Measurements from ENCODE around the gene GFER. TPM values are rescaled to one million over a fixed set of nuclear protein-coding genes. Genes with fewer than 3 reads are reported as not detected.

The GFER gene
- total RNA-seq, 4 donors from 2014 or later: 5.6 to 30.4 (median 13.6) TPM

GRCh38 chr16:1992704-1993317, 8.8 kb downstream of the GFER start:
- Histone ChIP-seq H3K36me3 (peaks cover under 1 to 18% (median under 1%) of the 10 kb centered on the region in 3 donors), H3K4me3 (peak overlapping the region in 1 of 4 donors; percentile 58), H3K27ac (peak overlapping the region in 3 of 4 donors; percentile 9 to 41 (median 29)), H3K4me1 (peaks cover 31 to 73% (median 33%) of the 10 kb centered on the region in 3 donors), H3K27me3 (peaks cover 12 to 40% (median 21%) of the 10 kb centered on the region in 4 donors), H3K9me3 (peaks cover 0 to 6% (median 0%) of the 10 kb centered on the region in 3 donors)
- no peak for TF ChIP-seq POLR2A (IDR thresholded peaks at IDR 0.05)
- TF ChIP-seq, protein P1, sequence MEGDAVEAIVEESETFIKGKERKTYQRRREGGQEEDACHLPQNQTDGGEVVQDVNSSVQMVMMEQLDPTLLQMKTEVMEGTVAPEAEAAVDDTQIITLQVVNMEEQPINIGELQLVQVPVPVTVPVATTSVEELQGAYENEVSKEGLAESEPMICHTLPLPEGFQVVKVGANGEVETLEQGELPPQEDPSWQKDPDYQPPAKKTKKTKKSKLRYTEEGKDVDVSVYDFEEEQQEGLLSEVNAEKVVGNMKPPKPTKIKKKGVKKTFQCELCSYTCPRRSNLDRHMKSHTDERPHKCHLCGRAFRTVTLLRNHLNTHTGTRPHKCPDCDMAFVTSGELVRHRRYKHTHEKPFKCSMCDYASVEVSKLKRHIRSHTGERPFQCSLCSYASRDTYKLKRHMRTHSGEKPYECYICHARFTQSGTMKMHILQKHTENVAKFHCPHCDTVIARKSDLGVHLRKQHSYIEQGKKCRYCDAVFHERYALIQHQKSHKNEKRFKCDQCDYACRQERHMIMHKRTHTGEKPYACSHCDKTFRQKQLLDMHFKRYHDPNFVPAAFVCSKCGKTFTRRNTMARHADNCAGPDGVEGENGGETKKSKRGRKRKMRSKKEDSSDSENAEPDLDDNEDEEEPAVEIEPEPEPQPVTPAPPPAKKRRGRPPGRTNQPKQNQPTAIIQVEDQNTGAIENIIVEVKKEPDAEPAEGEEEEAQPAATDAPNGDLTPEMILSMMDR (IDR thresholded peaks at IDR 0.05): no peak
- intact Hi-C loops (cut with DNase I): no loop called here
- WGBS, 2 donors: 60 to 100% methylated on average over 1 to 2 of the region's 50 CpGs
- DNase-seq: no peak

GRCh38 chr16:1993731-1994131, 9.7 kb downstream of the GFER start:
- TF ChIP-seq, protein P1 (IDR thresholded peaks at IDR 0.05): no peak
- no peak for TF ChIP-seq POLR2A (IDR thresholded peaks at IDR 0.05)
- peaks cover 0 to 6% (median 0%) of the 10 kb centered on the region in 3 donors for H3K9me3 ChIP-seq
- no peak for DNase-seq
- 45 to 60% methylated on average over 2 of the region's 2 CpGs for WGBS, 2 donors
- peak overlapping the region; percentile 9 to 46 (median 28) for H3K27ac ChIP-seq
- intact Hi-C loops (cut with DNase I): no loop called here
- peaks cover 12 to 31% (median 19%) of the 10 kb centered on the region in 4 donors for H3K27me3 ChIP-seq
- H3K36me3 ChIP-seq: peaks cover 9 to 27% (median 10%) of the 10 kb centered on the region in 3 donors
- H3K4me3 ChIP-seq: no peak overlapping the region
- H3K4me1 ChIP-seq: peaks cover 33 to 78% (median 34%) of the 10 kb centered on the region in 3 donors

DNA sequence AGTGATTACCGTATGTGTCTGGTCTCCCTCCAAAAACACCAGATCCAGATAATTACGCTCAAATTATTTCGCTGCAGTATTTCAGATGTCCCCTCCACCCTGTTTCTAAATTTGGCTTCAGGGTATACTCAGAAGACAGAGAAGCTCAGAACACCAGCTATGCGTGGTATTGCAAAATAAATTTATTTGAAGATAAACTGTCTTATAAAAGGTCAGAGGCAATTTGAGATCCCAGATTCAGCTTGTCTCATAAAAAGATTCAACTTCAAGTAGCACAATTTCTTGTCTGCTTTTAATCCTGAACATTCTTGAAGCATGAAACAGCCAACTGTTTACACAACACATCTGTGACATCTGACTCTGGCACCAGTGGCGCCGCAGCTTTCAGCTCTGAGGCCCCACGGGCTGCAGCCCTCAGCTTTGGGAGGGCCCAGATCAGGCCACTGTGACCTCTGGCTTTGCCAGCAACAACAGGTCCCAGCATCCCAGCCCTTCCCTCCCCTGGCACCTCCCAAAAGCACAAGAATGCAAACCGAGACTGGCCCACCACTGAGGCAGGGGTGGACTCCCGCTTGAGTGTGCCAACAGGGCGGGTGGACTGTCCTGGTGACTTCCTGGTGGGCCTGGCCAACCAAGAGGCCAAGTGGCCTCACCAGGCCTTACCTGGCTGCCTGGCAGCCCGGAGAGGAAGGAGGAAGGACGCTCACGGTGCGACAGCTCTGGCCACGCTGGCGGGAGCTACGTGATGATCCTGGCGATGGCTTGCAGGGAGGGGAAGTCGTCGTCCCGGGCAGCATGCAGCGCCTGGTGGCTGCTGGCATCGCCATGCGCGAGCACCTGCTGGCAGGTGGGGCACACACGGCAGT, 13.7 kb downstream of the GFER start:
- no peak overlapping the region for H3K4me3 ChIP-seq
- peaks cover 4 to 38% (median 13%) of the 10 kb centered on the region in 3 donors for H3K4me1 ChIP-seq
- H3K27ac ChIP-seq: peak overlapping the region in 3 of 4 donors; percentile 42 to 83 (median 71)
- TF ChIP-seq, protein P1 (IDR thresholded peaks at IDR 0.05): no peak
- no peak for TF ChIP-seq POLR2A (IDR thresholded peaks at IDR 0.05)
- intact Hi-C loops (cut with DNase I): no loop called here
- H3K9me3 ChIP-seq: peaks cover 0 to under 1% (median 0%) of the 10 kb centered on the region in 3 donors
- no peak for DNase-seq
- H3K27me3 ChIP-seq: no peaks in the 10 kb centered on the region
- peaks cover 44 to 67% (median 46%) of the 10 kb centered on the region in 3 donors for H3K36me3 ChIP-seq
- 60 to 73% methylated on average over 6 to 14 of the region's 26 CpGs for WGBS, 2 donors

DNA sequence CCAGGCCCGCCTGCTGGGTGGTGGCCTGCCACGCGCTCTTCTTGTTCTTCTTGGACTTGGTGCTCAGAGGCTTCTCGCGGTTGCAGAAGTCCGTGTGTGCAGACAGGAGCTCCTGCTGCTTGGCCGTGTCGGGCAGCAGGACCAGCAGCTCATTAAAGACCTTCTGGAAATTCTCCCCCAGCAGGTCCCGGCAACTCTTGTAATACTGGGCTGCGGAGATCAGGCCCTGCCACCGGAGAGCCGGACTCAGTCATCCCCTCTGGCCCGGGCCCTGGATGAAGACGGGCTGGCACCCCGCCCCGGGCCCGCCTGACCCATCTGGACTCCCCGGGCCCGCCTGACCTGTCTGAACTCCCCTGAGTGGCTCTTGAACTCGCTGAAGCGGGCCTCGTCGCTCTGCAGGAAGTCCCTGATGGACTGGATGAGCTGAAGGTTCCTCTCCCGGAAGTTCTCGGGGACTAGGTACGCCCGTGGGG, 14.4 kb downstream of the GFER start:
- peak overlapping the region in 3 of 4 donors; percentile 34 to 81 (median 42) for H3K27ac ChIP-seq

More for the DNA sequence above, 14.4 kb downstream of the GFER start:
- no peak for DNase-seq
- intact Hi-C loops (cut with DNase I): no loop called here
- no peaks in the 10 kb centered on the region for H3K27me3 ChIP-seq
- H3K36me3 ChIP-seq: peaks cover 47 to 73% (median 51%) of the 10 kb centered on the region in 3 donors
- TF ChIP-seq, protein P1 (IDR thresholded peaks at IDR 0.05): no peak
- TF ChIP-seq POLR2A (IDR thresholded peaks at IDR 0.05): no peak
- H3K9me3 ChIP-seq: no peaks in the 10 kb centered on the region
- no peak overlapping the region for H3K4me3 ChIP-seq
- H3K4me1 ChIP-seq: peaks cover 2 to 34% (median 9%) of the 10 kb centered on the region in 3 donors
- WGBS, 2 donors: 73 to 100% methylated on average over 3 to 6 of the region's 27 CpGs
